HG02970 (cell line): ENCODE measurements around the gene CNDP2.
"Not testable (repeated sequence)": the region's sequence is repeated elsewhere in the genome, so short reads cannot be mapped to it uniquely, and the experiment has no call there.

ENCODE experiments used
- ATAC-seq: cut with Tn5 transposase; IDR thresholded peaks from one replicate; pipeline ENCODE4 v1.9.1; 2021; ENCODE audit warnings: mild to moderate bottlenecking, moderate library complexity, moderate number of reproducible peaks; ENCODE audit not compliant: unreplicated experiment, low FRiP score

CNDP2 gene

DNA sequence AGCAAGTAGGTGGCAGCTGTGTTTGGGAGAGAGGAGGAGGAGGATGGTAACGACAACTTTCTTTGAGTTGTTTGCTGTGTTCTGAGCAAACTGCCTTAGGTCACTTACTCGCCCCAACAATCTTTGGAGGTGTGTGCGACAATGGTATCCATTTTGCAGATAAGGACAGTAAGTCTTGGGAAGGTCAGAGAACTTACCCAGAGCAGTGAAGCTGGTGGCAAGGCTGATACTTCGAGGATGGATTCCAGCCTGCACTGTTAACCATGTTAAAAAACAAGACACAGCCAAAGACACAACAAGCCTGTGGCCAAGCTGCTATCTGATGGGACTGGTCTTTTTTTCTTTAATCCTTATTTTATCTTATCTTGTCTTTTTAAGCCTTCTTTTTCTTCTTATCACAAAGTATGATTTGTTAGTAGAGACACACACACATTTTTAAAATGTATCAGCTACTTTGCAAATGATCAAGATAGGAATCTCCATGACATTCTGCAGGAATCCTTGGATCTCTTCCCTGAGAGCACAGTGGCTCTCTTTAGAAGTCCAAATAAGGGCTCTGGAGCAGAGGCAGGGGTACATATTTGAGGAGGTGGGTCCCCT, 66.1 kb downstream of the CNDP2 start:
- no peak for ATAC-seq

DNA sequence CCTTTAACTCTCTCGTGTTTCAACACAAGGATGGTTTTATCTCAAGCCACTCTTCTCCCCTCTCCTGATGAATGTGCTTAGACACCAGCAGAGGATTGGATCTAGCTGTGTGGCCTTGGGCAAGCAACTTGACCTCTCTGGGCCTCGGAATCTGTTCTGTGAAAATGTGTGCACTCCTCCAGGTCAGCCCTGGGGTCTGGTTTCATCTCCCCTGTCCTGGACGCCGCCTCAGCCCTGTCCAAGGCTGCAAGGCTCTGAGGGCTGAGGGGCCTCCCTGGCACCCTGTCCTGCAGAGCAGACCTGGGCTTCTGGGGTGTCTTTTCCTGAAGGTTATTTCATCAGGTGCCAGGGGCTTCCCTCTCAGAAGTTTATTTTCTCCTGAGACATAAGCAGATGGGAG, 66.6 kb downstream of the CNDP2 start:
- no peak for ATAC-seq

DNA sequence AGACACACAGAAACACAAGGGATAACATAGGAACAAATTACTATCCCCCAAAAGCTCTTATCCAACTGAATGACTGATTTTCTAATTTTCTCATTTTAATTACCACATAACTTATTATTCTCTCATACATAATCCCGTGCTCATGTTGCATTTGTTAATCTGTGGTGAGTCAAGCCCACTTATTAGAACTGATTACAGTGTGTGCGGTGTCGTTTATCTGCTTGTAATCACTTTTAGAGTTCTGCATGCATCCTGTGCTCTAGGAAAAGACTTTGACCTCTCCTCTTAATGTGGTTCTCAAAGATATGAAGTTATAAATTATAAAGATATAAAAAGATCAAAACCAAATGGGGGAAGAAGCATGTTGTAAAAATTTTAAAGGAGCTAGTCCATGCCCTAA, 67.8 kb downstream of the CNDP2 start:
- ATAC-seq = no peak

DNA sequence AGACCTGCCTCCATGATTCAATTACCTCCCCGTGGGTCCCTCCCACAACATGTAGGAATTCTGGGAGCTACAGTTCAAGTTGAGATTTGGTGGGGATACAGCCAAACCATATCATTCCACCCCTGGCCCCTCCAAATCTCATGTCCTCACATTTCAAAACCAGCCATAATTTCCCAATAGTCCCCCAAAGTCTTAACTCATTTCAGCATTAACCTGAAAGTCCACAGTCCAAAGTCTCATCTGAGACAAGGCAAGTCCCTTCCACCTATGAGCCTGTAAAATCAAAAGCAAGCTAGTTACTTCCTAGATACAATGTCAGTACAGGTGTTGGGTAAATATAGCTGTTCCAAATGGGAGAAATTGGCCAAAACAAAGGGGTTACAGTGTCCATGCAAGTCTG, 69.0 kb downstream of the CNDP2 start:
- ATAC-seq = not testable (repeated sequence)

DNA sequence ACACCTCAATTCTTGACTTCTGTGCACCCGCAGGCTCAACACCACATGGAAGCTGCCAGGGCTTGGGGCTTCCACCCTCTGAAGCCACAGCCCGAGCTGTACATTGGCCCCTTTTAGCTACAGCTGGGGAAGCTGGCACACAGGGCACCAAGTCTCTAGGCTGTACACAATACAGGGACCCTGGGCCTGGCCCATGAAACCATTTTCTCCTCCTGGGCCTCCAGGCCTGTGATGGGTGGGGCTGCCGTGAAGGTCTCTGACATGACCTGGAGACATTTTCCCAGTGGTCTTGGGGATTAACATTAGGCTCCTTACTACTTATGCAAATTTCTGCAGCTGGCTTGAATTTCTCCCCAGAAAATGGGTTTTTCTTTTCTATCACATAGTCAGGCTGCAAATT, 69.8 kb downstream of the CNDP2 start:
- ATAC-seq = not testable (repeated sequence)

DNA sequence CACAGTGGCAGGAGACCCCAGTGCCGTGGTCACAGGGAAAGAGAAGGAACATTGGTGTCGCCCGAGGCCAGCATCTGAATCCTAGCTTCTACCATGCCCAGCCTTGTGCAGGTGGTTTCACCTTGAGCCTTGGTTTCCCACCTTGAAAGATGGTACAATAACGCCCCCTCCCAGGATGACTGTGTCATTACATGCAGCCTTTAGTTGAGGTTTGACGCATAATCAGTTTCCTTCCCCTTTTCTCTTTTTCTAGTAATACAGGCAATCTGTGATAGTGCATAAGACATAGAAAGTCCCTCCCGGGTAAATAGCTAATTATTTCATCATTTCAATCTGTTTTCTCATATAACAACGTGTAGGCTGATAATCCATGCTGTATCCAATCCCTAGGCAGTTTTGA, 71.7 kb downstream of the CNDP2 start:
- ATAC-seq = no peak

DNA sequence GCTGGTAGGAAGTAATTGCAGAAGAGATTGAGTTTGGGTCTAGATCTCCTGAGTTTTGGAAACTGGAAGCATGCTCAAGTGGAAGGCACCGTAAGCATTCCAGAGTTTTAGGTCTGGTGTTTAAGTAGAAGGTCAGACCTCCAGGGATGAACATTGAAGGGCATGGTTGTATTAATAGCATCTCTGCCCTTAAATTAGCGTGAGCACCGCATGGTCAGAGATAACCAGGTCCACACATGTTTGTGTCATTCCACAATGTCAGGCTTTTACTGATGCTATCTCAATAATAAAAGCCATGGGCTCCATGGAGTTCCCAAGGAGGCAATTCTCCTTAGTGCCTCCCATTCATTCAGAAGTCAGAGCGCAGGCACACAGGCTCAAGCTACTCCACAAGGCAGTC, 73.2 kb downstream of the CNDP2 start:
- no peak for ATAC-seq

DNA sequence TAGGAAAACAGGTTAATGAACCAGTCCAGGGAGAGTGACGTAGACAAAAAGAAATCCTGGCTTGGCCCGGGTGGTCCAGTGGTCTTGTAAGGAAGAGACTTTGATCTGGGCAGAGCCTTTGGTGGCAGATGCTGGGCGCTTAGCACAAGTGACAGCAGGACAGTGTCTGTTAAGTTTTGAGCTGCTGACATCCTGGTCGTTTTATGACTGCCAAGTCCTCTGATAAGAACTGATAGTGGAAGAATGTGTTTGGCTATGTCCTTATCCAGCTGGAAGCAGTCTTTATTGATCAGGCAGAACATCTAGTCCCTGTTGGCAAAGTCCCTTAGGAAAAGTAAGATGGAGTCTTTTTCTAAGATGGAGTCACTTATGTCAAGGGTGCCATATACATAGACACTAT, 74.1 kb downstream of the CNDP2 start:
- no peak for ATAC-seq

DNA sequence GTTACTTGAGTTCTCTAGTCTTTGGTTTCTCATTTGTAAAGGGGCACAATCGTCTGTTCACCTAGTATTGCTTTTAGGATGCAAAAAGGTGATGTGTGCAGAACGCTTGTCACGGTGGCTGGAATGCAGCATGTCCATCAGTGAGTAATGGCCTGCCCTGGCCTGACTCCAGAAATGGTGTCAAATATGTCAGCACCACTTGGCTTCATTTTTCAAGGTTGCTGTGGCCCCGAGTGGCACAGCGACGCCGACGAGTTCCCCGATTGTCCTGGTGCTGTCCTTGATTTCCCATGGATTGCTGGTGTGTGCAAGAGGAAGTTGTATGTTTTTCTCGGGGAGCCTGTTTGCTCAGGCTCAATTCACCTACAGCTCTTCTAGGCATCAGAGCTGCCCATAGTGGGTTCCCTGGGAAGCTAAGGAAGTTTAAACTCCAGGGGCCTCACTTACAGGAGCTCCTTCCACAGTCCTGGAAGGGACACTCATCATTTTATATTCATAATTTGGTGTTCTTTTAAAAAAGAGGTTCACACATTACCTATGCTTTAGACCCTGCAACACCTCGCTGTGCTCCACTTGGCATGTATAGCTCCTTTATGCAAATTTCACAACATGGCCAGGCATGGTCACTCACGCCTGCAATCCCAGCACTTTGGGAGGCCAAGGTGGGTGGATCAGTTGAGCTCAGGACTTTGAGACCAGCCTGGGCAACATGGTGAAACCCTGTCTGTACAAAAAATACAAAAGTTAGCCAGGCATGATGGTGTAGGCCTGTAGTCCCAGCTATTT, 75.9 kb downstream of the CNDP2 start:
- no peak for ATAC-seq

DNA sequence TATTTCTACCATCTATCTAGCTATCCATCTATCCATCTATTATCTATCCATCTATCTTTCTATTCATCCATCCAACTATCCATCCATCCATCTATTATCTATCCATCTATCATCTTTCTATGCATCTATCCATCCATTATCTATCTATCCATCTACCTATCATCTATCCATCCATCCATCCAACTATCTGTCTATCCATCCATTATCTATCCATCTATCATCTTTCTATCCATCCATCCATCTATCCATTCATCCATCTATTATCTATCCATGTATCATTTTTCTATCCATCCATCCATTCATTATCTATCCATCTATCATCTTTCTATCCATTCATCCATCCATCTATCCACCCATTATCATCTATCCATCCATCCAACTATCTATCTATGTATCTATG, 76.9 kb downstream of the CNDP2 start:
- no peak for ATAC-seq
